Upper lobe of left lung (tissue), 4 donors: Measurements from ENCODE around the gene DCTN2.

ENCODE experiments used
- CTCF ChIP-seq, 6 experiments: fragments of 450-650 bp in 4 of 6; fragments of 200-600 bp in 2 of 6; sonication (generic) in 2 of 6; IDR thresholded peaks; one replicate each; pipeline ENCODE4 v1.5.1; 2016 to 2019; ENCODE audit warnings: antibody characterized with exemption in 6 of 6
- POLR2A ChIP-seq, 4 donors: fragments of 450-650 bp; IDR thresholded peaks; one replicate each; pipeline ENCODE4 v1.5.1; 2016 to 2017; ENCODE audit warnings: antibody characterized with exemption in 4 of 4, mild to moderate bottlenecking in 2 of 4

GRCh38 chr12:57545809-57546437 is 1.1 kb downstream of the DCTN2 start:
- TF ChIP-seq CTCF (IDR thresholded peaks at IDR 0.05) (peak in 1 of 6 experiments; percentile 8), POLR2A (IDR thresholded peaks at IDR 0.05) (no peak)
